ENCODE measurements around the gene SECISBP2.
"Not testable (repeated sequence)": the region's sequence is repeated elsewhere in the genome, so short reads cannot be mapped to it uniquely, and the experiment has no call there.

The SECISBP2 gene

GRCh38 chr9:89310475-89311345 is 7.6 kb upstream of the SECISBP2 start, which contains the start of gene CKS2:
Gene CKS2 (plus strand): TSS chr9:89311195. CDS start chr9:89311293, 98 bp downstream.
- peak; percentile 99 for DNase-seq

GRCh38 chr9:89311346-89312221 is 6.7 kb upstream of the SECISBP2 start:
- DNase-seq: no peak

- no peak for DNase-seq
Observed at GRCh38 chr9:89312222-89312571, 6.1 kb upstream of the SECISBP2 start.

GRCh38 chr9:89313842-89314241 is 4.5 kb upstream of the SECISBP2 start:
- DNase-seq: no peak

GRCh38 chr9:89314955-89315354 is 3.3 kb upstream of the SECISBP2 start:
- no peak for DNase-seq

- DNase-seq: no peak
Observed at GRCh38 chr9:89315482-89315881, 2.8 kb upstream of the SECISBP2 start.

- DNase-seq: no peak
Observed at GRCh38 chr9:89317282-89317681, 1.0 kb upstream of the SECISBP2 start.

- DNase-seq: no peak
Observed at GRCh38 chr9:89319015-89319905, 960 bp downstream of the SECISBP2 start.

- DNase-seq: no peak
Observed at GRCh38 chr9:89323390-89323789, 5.1 kb downstream of the SECISBP2 start.

- DNase-seq: no peak
Observed at GRCh38 chr9:89325733-89326132, 7.4 kb downstream of the SECISBP2 start.

GRCh38 chr9:89328064-89328463 is 9.8 kb downstream of the SECISBP2 start:
- no peak for DNase-seq

- no peak for DNase-seq
Observed at GRCh38 chr9:89329917-89330316, 11.6 kb downstream of the SECISBP2 start.

- no peak for DNase-seq
Observed at GRCh38 chr9:89330513-89330912, 12.2 kb downstream of the SECISBP2 start.

- no peak for DNase-seq
Observed at GRCh38 chr9:89339807-89340206, 21.5 kb downstream of the SECISBP2 start.

GRCh38 chr9:89340332-89340731 is 22.0 kb downstream of the SECISBP2 start:
- no peak for DNase-seq

GRCh38 chr9:89342213-89342612 is 23.9 kb downstream of the SECISBP2 start:
- no peak for DNase-seq

- no peak for DNase-seq
Observed at GRCh38 chr9:89342948-89343347, 24.6 kb downstream of the SECISBP2 start.

GRCh38 chr9:89343812-89344211 is 25.5 kb downstream of the SECISBP2 start:
- not testable (repeated sequence) for DNase-seq

GRCh38 chr9:89345476-89345875 is 27.2 kb downstream of the SECISBP2 start:
- DNase-seq: no peak

- no peak for DNase-seq
Observed at GRCh38 chr9:89346696-89347095, 28.4 kb downstream of the SECISBP2 start.

GRCh38 chr9:89347651-89348050 is 29.4 kb downstream of the SECISBP2 start:
- no peak for DNase-seq

GRCh38 chr9:89349607-89350006 is 31.3 kb downstream of the SECISBP2 start:
- DNase-seq: no peak

Measured in T1000 (cell line).